RKO (cell line): Measurements from ENCODE around the gene SYT11.
A peak's percentile ranks its signal among the peaks of the same experiment; 100 is the strongest.
"Not testable (repeated sequence)": the region's sequence is repeated elsewhere in the genome, so short reads cannot be mapped to it uniquely, and the experiment has no call there.

Experiments
- DNase-seq: peaks from one replicate; pipeline ENCODE4 v3.0.0-alpha.2; 2016; ENCODE audit warnings: low spot score

Gene SYT11

DNA sequence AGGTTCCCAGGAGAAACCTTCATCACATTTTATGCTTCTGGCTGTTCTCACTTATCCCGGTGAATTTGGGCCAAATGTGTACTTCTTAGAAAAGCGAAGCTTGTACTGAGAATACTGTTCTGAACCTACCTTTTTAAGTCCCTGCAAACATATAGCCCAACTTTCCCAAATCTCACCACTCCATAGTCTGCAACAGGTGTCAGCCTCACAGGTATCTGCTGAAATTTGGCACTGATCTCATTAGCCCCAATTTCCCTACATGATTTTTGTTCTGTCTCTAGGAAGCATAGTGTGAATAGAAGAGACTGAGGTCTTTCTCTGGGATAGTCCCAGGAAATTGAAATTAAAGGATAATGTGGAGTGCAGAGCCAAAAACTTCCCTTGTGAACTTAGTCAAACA is 40.3 kb downstream of the SYT11 start:
- DNase-seq = no peak

DNA sequence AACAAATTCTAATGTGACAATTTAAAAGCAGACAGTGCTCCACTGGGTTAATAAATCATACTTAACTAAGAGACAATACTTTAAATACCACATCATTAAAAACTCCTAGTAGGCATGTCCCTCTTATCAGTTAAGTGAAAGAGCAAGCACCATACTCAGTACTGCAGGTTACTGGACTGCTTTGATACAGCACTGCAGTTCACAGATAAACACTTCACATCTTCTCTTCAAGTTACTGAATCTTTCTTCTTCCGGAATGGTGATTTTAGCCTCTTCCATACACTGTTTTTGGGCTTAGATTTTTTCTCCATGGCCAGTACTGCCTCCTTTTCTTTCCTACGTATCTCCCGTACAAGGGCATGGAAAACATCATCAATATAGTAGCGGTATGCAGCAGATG is 40.8 kb downstream of the SYT11 start:
- DNase-seq = no peak

DNA sequence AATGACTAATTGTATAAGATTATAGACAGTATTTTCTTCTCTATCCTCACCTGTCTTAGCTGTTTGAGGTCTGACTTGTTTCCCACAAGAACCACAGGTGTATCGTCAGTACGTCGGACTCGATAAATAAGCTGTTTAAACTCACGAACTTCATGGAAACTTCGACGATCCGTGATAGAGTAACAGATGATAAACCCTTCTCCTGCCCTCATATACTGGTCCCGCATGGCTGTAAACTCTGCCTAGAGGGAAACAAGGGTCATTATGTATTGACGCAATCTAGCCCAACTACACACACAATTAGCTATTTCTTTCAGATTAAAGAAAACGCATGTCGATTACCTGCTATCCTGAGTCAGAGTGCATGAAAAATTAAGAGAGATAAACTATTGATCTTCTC is 44.9 kb downstream of the SYT11 start:
- DNase-seq = no peak

DNA sequence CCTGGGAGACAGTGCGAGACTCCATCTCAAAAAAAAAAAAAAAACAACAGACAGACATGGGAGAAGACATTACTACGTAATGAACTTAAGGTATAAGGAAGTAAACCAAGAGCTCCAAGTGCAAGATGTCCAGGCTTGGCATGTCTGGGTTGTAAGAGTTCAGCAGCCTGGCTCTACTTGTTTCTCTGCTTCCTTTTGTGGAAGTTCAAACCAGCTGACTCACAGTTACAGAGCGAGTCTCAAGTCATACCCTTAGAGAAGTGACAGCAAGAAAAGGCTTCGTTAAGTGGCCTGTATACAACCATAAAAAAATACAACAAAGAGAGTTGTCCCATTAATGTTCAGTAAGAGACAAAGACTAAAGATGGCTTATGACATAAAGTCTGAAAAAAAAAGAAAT is 50.5 kb downstream of the SYT11 start:
- DNase-seq = peak; percentile 72

DNA sequence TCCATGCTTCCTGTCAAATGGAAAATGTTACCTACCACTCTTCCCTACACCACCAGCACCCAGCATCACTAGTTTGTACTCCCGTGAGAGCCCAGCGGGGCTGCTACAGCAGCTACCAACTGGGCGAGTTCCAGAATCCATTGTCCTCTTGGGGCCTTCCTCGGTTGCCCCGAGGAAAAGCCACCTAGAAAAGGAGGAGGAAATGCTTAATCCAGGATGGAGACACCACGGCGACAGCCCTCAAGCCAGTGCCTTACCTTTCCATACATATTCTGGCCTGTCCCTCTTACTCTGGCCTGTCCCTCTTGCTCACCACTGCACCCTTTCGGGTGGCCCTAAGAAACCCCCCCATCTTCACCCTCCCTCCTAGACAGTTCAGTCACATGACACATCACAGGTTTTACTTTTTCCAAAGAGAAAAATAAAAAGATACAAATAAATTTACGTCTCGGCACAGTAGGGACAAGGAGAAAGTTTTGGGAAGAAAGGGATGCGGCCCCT is 51.3 kb downstream of the SYT11 start:
- DNase-seq = peak; percentile 78

DNA sequence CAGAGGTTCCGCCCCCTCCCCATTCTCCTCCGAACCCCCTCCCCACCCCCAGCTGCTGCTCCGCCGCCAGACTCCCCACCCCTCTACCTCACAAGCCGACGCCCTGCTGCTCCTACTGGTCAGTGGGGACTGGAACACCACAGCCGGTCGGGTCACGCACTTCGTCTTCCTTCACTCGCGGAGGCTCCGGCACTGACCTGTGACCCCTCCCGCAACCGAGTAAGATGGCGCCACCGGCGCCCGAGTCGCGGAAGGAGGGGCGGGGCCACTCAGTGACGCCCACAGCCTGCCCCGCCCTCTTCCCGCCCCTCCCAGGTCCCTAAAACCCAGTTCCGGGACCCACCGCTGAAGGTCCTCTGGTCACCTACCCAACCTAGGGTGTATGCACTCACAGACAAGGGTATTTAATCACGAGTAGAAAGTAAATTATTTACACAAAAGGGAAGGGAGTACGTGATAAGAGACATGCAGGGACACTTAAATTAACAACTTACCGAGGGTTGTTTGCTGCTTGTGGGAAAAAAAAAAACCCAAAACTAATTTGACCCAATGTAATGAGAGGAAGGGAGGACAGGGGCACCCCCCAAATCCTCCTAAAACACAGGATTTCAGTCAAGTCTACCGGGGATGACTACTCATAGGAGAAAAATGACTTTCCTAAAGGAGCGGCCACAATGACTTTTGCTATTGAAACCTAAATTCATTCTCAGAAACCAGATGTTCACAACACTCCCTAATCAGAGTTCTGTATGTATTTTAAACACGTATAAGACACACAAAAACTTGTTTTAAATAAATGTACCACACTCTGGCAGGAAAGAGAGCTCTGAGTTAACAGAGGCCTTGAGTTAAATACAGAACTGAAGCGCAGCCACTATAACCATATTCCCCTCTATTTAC is 52.0 kb downstream of the SYT11 start, which contains the start of gene RIT1:
RIT1 (minus strand) TSS at position 194 of the 900 bp plus-strand sequence. CDS start 588 bp downstream, outside the sequence.
- DNase-seq = peak; percentile 87

DNA sequence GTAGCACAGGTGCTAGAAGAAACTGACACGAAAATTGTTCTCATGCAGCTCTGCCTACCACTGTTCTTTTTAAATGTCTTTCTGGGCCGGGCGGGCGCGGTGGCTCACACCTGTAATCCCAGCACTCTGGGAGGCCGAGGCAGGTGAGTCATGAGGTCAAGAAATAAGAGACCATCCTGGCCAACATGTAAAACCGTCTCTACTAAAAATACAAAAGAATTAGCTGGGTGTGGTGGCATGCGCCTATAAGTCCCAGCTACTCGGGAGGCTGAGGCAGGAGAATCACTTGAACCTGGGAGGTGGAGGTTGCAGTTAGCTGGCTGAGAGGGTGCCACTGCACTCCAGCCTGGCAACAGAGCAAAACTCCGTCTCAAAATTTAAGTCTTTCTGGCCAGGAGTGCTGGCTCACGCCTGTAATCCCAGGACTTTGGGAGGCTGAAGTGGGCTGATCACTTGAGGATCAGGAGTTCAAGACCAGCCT is 52.7 kb downstream of the SYT11 start:
- no peak for DNase-seq

DNA sequence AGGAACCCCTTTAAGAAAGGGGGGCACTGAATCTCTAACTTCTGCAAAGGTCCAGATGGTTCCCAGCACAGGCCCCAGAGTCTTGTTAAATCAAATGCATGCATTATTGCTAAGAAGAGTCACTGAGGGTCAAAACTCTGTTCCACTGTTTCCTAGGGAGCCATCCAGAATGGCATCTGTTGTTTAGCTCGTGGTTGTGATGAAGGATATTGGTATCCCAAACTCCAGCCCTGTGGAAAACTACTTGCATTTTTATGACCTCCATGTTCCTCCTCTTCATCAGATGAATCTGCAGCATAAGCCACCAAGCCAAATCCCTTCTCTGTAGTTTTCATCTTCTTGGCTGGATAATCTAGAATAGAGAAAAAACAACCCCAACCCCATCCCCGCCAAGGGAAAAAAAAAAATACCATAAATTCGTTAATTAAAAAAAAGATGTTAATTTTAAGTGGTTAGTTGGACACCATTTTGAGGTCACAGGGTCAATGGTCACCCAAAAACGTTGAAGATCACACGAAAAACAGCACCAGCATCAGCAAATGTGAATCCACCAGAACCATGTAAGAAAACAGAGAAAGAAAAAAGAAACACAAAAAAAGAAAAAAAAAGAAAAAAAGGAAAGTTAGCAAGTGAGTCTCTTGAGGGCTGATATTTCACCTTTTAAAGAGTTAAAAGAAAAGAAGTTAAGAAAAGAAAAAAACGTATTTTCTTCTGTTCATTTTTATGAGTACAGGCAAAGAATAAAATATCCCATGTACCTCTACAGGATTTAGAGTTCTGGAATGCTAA is 54.8 kb downstream of the SYT11 start:
- no peak for DNase-seq

DNA sequence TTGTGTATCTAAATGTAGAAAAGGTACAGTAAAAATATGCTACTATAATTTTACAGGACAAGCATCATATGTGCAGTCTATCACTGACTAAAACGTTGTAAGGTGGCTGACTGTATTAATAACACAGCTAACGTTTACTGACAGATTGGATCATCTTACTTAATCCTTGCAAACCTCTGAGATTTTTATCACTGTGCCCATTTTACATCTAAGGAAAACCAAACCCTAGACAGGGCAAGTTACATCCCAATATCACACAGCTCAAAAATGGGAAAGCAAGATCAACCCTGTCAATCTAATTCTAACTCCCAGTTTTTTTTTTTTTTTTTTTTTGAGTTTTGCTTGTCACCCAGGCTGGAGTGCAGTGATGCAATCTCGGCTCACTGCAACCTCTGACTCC is 59.3 kb downstream of the SYT11 start:
- DNase-seq = no peak

DNA sequence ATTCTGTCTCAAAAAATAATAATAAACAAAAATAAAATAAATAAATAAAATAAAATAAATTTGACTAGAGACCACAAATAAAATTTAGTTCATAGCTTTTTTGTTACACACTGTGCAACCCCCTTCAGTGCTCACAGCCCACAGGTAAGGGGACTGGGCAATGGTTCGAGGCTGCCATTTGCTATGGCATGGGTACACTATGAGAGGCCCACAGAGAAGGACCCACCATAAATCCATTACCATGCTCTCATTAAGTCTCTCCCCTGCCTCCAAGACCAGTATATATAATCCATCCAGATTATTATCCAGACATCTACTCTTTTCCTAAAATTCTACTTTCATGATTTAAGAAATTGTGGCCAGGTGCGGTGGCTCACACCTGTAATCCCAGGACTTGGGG is 60.4 kb downstream of the SYT11 start:
- DNase-seq = no peak

DNA sequence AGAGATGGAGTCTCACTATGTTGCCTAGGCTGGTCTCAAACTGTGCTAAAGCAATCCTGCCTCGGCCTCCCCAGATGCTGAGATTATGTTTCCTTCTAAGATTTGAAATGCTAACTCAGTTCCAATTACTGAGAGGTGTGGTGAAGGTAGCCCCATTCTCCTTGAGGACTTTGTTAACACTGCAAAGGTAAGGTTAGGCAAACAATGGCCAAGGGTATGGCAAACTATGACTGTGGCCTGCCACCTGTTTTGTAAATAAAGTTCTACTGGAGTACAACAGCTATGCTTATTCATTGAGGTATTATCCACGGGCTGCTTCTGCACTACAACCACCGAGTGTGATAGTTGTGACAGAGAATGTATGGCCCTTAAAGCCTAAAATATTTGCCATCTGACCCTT is 61.4 kb downstream of the SYT11 start:
- no peak for DNase-seq

DNA sequence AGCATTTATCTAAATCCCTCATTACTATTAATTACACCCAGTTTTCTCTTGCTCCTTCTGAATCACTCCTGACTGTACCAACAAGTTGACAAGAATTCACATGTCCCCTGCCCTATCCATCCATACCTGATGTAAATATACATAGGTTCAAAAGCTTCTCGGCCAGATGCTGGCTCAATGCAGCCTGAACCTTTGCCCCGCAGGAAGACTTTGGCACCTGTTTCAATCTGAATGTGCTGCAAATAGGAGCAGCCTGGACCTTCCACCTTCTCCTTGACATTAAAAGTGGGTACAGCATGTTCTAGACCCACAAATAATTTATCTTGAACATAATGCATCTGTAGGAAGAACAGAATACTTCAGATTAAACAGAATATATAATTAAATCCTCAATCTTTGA is 66.1 kb downstream of the SYT11 start:
- DNase-seq = no peak

DNA sequence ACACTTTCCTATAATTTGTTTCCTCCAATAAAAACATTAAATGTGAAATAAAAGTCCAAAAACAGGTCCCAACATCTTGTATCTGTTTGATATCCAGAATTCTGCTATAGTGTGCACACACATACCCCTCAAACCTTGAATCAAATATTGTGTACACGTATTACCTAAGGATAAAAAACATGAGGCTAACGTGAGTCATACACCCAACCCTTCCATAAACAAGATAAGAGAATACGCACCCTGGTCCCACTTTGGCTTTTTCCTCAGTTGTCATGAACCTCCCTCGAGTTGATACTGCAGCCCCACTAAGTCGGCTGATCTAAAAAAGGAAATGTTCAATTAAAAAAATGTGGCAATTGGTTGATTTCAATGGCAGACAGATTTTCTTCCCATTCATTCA is 69.7 kb downstream of the SYT11 start:
- peak; percentile 41 for DNase-seq

DNA sequence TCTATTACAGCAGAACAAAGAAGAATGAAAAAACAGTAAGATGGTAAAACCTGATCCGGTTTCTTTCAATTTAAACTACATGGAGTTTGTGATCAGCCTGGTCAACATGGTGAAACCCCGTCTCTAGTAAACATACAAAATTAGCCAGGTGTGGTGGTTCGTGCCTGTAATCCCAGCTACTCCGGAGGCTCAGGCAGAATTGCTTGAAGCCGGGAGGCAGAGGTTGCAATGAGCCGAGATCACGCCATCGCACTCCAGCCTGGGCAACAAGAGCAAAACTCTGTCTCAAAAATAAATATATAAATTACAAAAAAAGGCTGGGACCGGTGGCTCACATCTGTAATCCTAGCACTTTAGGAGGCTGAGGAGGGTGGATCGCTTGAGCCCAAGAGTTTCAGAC is 71.4 kb downstream of the SYT11 start:
- DNase-seq = not testable (repeated sequence)

DNA sequence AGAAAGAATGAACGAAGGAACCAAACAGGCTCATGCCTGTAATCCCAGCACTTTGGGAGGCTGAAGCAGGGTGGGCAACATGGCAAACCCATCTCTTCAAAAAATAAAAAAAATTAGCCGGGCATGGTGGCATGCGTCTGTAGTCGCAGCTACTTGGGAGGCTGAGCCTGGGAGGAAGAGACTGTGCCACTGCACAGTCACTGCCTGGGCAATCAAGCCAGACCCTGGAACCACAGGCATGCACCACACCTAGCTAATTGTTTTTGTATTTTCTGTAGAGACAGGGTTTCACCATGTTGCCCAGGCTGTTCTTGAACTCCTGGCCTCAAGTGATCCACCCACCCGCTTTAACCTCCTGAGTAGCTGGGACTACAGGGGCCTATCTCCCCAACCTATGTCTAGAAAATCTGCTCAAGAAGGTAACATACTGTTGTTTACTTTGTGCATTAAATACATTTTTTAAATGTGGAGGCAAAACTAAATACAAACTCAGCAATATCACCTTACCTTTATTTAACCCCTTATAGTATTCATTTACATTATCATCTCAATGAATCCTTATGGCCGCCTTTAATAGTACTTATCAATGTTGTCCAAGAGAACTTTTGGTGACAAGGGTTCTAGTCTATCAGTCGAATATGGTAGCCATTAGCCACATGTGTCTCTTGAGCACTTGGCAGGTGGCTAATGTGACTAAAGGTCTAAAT is 72.1 kb downstream of the SYT11 start:
- no peak for DNase-seq

DNA sequence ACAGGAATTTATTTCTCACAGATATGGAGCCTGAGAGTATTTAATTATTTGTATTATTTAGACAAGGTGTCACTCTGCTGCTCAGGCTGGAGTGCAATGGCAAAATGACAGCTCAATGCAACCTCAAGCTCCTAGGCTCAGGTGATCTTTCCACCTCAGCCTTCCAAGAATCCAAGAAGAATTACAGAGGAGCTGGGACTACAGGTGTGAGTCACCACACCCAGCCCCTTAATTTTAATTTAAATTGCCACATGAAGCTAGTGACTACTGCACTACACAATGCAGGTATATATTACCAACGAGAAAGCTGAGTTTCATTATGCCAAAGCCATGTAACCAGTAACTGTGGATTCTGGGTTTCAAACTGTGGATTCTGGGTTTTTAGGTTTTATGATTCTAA is 72.7 kb downstream of the SYT11 start:
- DNase-seq = peak; percentile 63

DNA sequence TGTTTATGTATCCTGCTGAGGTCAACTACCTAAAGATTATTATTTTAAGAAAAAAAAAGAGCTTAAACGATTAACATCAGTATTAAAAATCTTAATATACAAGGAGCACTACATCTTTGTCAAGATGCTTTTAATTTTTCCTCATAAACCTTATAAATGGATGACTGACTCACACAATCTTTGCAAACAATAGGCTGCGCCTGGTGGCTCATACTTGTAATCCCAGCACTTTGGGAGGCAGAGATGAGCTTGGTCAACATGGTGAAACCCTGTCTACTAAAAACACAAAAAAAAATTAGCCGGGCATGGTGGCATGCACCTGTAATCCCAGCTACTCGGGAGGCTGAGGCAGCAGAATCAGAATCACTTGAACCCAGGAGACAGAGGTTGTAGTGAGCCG is 73.1 kb downstream of the SYT11 start:
- DNase-seq = peak; percentile 83

DNA sequence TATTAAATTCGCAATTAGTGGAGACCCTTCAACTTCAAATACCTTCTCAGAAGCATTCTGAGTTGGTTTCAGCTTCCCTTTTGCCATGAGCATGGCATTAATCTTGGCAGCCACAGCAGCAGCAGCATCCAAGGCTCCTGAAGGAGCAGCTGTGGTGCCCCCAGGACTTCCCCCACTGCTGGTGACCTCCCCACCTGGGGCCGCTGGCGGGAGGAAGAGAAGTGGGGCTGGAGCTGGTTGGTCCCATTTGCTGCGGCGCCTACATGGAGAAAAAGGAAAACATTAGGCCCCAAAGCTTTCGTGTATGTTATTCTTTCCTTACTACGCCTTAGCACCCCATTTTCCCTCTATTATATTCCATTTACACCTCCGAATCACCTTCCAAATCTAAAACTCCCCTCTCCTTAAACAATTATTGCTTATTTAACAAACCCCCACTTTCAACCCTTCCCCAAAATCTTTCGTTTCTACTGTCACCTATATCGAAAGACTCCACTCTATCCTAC is 74.3 kb downstream of the SYT11 start:
- peak; percentile 43 for DNase-seq

DNA sequence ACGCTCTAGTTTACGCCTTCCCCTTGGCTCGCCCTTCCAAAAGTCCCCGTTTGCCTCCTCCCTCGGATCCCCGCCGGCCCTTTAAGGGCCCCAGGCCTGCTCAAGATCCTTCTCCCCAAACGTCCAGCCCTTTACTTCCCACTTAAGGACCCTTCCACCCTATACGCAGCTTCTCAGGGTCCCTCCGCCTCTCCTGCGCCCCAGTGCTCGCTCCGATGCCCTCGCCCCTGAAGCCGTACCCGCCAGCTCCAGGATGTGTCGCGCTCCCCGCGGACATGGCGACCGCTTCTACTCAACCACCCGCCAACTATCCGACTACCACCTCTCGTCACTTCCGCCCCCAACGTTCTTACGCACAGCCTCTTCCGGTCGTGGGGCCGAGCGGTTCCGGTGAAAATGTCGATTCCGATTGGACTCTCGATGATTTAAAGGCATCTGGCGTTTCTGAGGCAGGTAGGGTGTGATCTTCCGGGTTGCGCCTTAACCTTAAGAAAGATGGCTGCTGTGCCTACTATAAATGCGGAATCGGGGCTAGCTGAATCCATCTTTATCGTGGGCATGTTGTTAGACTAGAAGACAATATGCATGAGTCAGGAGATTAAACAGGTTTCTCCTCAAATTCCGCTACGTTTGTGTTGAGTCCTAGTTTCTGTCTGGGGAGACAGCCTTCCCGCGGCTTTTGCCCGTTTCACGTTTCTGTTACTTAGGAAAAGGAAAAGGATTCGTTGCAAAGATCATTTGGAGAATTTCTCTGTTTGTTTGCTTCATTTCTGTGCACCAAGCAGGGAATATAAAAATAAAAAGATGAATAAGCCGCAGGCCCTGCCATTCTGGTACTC is 74.9 kb downstream of the SYT11 start, which contains the start of gene KHDC4:
KHDC4 (minus strand) TSS at position 317 of the 839 bp plus-strand sequence; CDS start at position 277, 40 bp downstream.
- peak; percentile 99 for DNase-seq
